H9 (cell line): ENCODE measurements around the gene NFATC1. TPM values are rescaled to one million over a fixed set of nuclear protein-coding genes. Genes with fewer than 3 reads are reported as not detected.

Experiments
- DNase-seq: peaks from one replicate; pipeline ENCODE4 v3.0.0-alpha.2; 2017
- H2AFZ ChIP-seq: one replicate; pipeline ENCODE4 v1.6.1; 2013; ENCODE audit warnings: mild to moderate bottlenecking, low read length, control low read depth, moderate library complexity
- H2AK5ac ChIP-seq: 2 replicates; pipeline ENCODE4 v1.6.1; 2013; ENCODE audit warnings: low read length, control low read depth, mixed read lengths; ENCODE audit not compliant: insufficient read length
- H2BK120ac ChIP-seq: one replicate; pipeline ENCODE4 v1.6.1; 2013; ENCODE audit warnings: low read depth, mild to moderate bottlenecking, low read length, control low read depth, inconsistent platforms; ENCODE audit not compliant: poor library complexity, severe bottlenecking
- H2BK12ac ChIP-seq: 2 replicates; pipeline ENCODE4 v1.6.1; 2013; ENCODE audit warnings: low read length, control low read depth, mixed read lengths, low read depth; ENCODE audit not compliant: insufficient read length
- H2BK15ac ChIP-seq: 2 replicates; pipeline ENCODE4 v1.6.1; 2013; ENCODE audit warnings: low read depth, low read length, control low read depth
- H2BK20ac ChIP-seq: one replicate; pipeline ENCODE4 v1.6.1; 2013; ENCODE audit warnings: low read depth, mild to moderate bottlenecking, low read length, control low read depth, inconsistent platforms; ENCODE audit not compliant: poor library complexity, severe bottlenecking
- H2BK5ac ChIP-seq: 2 replicates; pipeline ENCODE4 v1.6.1; 2013; ENCODE audit warnings: low read length, control low read depth, mixed read lengths; ENCODE audit not compliant: insufficient read length
- H3K14ac ChIP-seq: 2 replicates; pipeline ENCODE4 v1.6.1; 2013; ENCODE audit warnings: low read length, control low read depth; ENCODE audit not compliant: insufficient read depth
- H3K18ac ChIP-seq: 2 replicates; pipeline ENCODE4 v1.6.1; 2013; ENCODE audit warnings: low read depth, mild to moderate bottlenecking, mixed read lengths, low read length, control low read depth; ENCODE audit not compliant: insufficient read length
- H3K23ac ChIP-seq: 2 replicates; pipeline ENCODE4 v1.6.1; 2013; ENCODE audit warnings: low read length, control low read depth, mixed read lengths, low read depth; ENCODE audit not compliant: insufficient read length
- H3K23me2 ChIP-seq: 2 replicates; pipeline ENCODE4 v1.6.1; 2013; ENCODE audit warnings: low read depth, mild to moderate bottlenecking, mixed read lengths, low read length, control low read depth; ENCODE audit not compliant: insufficient read length, poor library complexity, severe bottlenecking
- H3K27ac ChIP-seq: 2 replicates; pipeline ENCODE4 v1.5.1; 2013; ENCODE audit warnings: low read length, control low read depth, mixed read lengths, low read depth; ENCODE audit not compliant: insufficient read length
- H3K27me3 ChIP-seq: 2 replicates; pipeline ENCODE4 v1.6.1; 2013; ENCODE audit warnings: low read length, control low read depth, inconsistent platforms; ENCODE audit not compliant: insufficient read depth
- H3K4ac ChIP-seq: 2 replicates; pipeline ENCODE4 v1.6.1; 2013; ENCODE audit warnings: low read depth, mild to moderate bottlenecking, control low read depth, inconsistent platforms, low read length, moderate library complexity
- H3K4me1 ChIP-seq: 2 replicates; pipeline ENCODE4 v1.6.1; 2013; ENCODE audit warnings: low read length, control low read depth, inconsistent platforms; ENCODE audit not compliant: insufficient read depth
- H3K4me2 ChIP-seq: 2 replicates; pipeline ENCODE4 v1.6.1; 2013; ENCODE audit warnings: low read length, control low read depth, mixed read lengths; ENCODE audit not compliant: insufficient read length, insufficient read depth
- H3K56ac ChIP-seq: 2 replicates; pipeline ENCODE4 v1.6.1; 2013; ENCODE audit warnings: low read depth, mild to moderate bottlenecking, mixed read lengths, low read length, control low read depth; ENCODE audit not compliant: insufficient read length
- H3K79me1 ChIP-seq: 2 replicates; pipeline ENCODE4 v1.6.1; 2013; ENCODE audit warnings: low read depth, mild to moderate bottlenecking, moderate library complexity, low read length, control low read depth, inconsistent platforms; ENCODE audit not compliant: insufficient read depth, poor library complexity, severe bottlenecking
- H3K79me2 ChIP-seq: 2 replicates; pipeline ENCODE4 v1.6.1; 2013; ENCODE audit warnings: low read length, control low read depth, inconsistent platforms; ENCODE audit not compliant: insufficient read depth
- H3K9ac ChIP-seq: 2 replicates; pipeline ENCODE4 v1.6.1; 2013; ENCODE audit warnings: low read length, control low read depth, mixed read lengths; ENCODE audit not compliant: insufficient read length; ENCODE audit errors: extremely low read depth
- H3K9me3 ChIP-seq: one replicate; pipeline ENCODE4 v1.6.1; 2013; ENCODE audit warnings: low read depth, low read length, inconsistent platforms; ENCODE audit not compliant: control insufficient read depth
- H3T11ph ChIP-seq: one replicate; pipeline ENCODE4 v1.6.1; 2013; ENCODE audit warnings: mild to moderate bottlenecking, low read length, control low read depth, inconsistent platforms
- H4K20me1 ChIP-seq: one replicate; pipeline ENCODE4 v1.6.1; 2013; ENCODE audit not compliant: control insufficient read depth, insufficient read length, insufficient read depth
- H4K5ac ChIP-seq: 2 replicates; pipeline ENCODE4 v1.6.1; 2013; ENCODE audit warnings: low read depth, mild to moderate bottlenecking, mixed read lengths, low read length, control low read depth; ENCODE audit not compliant: insufficient read length
- H4K8ac ChIP-seq: replicated peaks from 2 replicates; pipeline ENCODE4 v1.6.1; 2013; ENCODE audit warnings: low read length, control low read depth, mixed read lengths, low read depth; ENCODE audit not compliant: insufficient read length
- H4K91ac ChIP-seq: 2 replicates; pipeline ENCODE4 v1.6.1; 2013; ENCODE audit warnings: low read depth, mild to moderate bottlenecking, moderate library complexity, mixed read lengths, low read length, control low read depth; ENCODE audit not compliant: insufficient read length
- H3K27ac Mint-ChIP-seq, 3 experiments: 2 replicates in 2 of 3; 3 replicates in 1 of 3; pipeline ENCODE4 v1.8.0; 2020 to 2021; ENCODE audit warnings: mixed read lengths in 3 of 3, mild to moderate bottlenecking in 1 of 3, moderate library complexity in 1 of 3
- H3K27me3 Mint-ChIP-seq: 2 replicates; pipeline ENCODE4 v1.8.0; 2021; ENCODE audit warnings: low read depth, mild to moderate bottlenecking, moderate library complexity, mixed read lengths
- H3K36me3 Mint-ChIP-seq, 3 experiments: 2 replicates in 2 of 3; 3 replicates in 1 of 3; pipeline ENCODE4 v1.8.0; 2020 to 2021; ENCODE audit warnings: low read depth in 3 of 3, mixed read lengths in 3 of 3; ENCODE audit not compliant: insufficient read depth in 1 of 3
- H3K4me1 Mint-ChIP-seq, 2 experiments: 2 replicates each; pipeline ENCODE4 v1.8.0; 2020; ENCODE audit warnings: mixed read lengths in 2 of 2
- H3K4me3 Mint-ChIP-seq, 2 experiments: 2 replicates in 1 of 2; 3 replicates in 1 of 2; pipeline ENCODE4 v1.8.0; 2020 to 2021; ENCODE audit warnings: mild to moderate bottlenecking in 2 of 2, mixed read lengths in 2 of 2, moderate library complexity in 1 of 2
- H3K9me3 Mint-ChIP-seq, 2 experiments: 2 replicates in 1 of 2; 3 replicates in 1 of 2; pipeline ENCODE4 v1.8.0; 2020; ENCODE audit warnings: mild to moderate bottlenecking in 2 of 2, mixed read lengths in 2 of 2, moderate library complexity in 1 of 2
- WGBS: extraction: QIAGEN DNeasy Blood & Tissue Kit; methylation state at CpG from one replicate; pipeline ENCODE4 v1.1.7; 2013; ENCODE audit warnings: missing lambda C conversion rate, low lambda C conversion rate, mixed read lengths; ENCODE audit not compliant: insufficient read length; ENCODE audit errors: extremely low coverage; 5-methylcytosine and 5-hydroxymethylcytosine counted together
- total RNA-seq: library from RNA; stranded (reverse); gene quantifications from 2 replicates; pipeline ENCODE4 v1.2.1, GENCODE V29; 2021
- TF ChIP-seq, protein P1 (sequence below): fragments of 200-600 bp; sonication (generic); conservative IDR thresholded peaks from 3 replicates; pipeline ENCODE4 v1.8.0; 2021; ENCODE audit warnings: antibody characterized with exemption, mild to moderate bottlenecking

Gene NFATC1
- total RNA-seq, 1 experiment from 2014 or later = 5.5 TPM

DNA sequence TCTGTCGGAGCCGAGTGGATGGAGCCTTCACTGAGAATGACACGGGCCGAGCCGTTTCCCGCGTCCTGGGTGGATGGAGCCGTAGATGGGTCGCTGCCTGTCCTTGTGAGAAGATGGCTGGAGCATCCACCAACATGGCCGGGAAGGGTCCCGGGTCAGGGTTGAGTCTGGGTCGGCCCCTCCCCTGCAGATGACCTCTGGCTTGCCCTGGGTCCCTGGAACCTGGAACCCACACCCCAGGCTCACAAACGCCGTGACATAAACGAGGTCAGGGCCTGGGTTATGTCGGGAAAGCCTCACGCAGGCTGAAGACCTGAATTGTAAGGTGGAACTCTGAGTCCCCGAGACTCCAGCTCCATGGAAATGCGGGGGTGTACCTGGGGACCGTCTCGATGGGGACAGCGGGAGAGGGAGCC, 94.9 kb downstream of the NFATC1 start:
- H3K27me3 ChIP-seq = no peaks in the 10 kb centered on the region
- TF ChIP-seq, protein P1, sequence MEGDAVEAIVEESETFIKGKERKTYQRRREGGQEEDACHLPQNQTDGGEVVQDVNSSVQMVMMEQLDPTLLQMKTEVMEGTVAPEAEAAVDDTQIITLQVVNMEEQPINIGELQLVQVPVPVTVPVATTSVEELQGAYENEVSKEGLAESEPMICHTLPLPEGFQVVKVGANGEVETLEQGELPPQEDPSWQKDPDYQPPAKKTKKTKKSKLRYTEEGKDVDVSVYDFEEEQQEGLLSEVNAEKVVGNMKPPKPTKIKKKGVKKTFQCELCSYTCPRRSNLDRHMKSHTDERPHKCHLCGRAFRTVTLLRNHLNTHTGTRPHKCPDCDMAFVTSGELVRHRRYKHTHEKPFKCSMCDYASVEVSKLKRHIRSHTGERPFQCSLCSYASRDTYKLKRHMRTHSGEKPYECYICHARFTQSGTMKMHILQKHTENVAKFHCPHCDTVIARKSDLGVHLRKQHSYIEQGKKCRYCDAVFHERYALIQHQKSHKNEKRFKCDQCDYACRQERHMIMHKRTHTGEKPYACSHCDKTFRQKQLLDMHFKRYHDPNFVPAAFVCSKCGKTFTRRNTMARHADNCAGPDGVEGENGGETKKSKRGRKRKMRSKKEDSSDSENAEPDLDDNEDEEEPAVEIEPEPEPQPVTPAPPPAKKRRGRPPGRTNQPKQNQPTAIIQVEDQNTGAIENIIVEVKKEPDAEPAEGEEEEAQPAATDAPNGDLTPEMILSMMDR = no peak
- H2BK12ac ChIP-seq = no peak overlapping the region
- no peak for DNase-seq
- H2BK120ac ChIP-seq = no peak overlapping the region
- no peak overlapping the region for H3K18ac ChIP-seq
- no peak overlapping the region for H4K91ac ChIP-seq
- no peak overlapping the region for H3T11ph ChIP-seq
- H2BK15ac ChIP-seq = no peak overlapping the region
- Mint-ChIP-seq H3K27me3 (no peaks in the 10 kb centered on the region; the same call in 1 of the 2 replicates), H3K27ac (no peak overlapping the region), H3K36me3 (no peaks in the 10 kb centered on the region), H3K9me3 (no peaks in the 10 kb centered on the region), H3K4me1 (no peaks in the 10 kb centered on the region), H3K4me3 (no peak overlapping the region)
- no peaks in the 10 kb centered on the region for H3K9me3 ChIP-seq
- no peaks in the 10 kb centered on the region for H4K20me1 ChIP-seq
- H3K4ac ChIP-seq = no peak overlapping the region
- H3K23ac ChIP-seq = no peak overlapping the region
- no peak overlapping the region for H2AK5ac ChIP-seq
- H3K27ac ChIP-seq = no peak overlapping the region
- no peaks in the 10 kb centered on the region for H3K4me1 ChIP-seq
- no peak overlapping the region for H3K14ac ChIP-seq
- H2BK20ac ChIP-seq = no peak overlapping the region
- no peak overlapping the region for H2BK5ac ChIP-seq
- H3K79me1 ChIP-seq = no peaks in the 10 kb centered on the region
- H4K5ac ChIP-seq = no peak overlapping the region
- no peak overlapping the region for H3K9ac ChIP-seq
- H3K23me2 ChIP-seq = no peaks in the 10 kb centered on the region
- no peak overlapping the region for H3K4me2 ChIP-seq
- no peak overlapping the region for H4K8ac ChIP-seq
- no peak overlapping the region for H2AFZ ChIP-seq
- no peak overlapping the region for H3K56ac ChIP-seq
- no CpG with 5 or more reads among the region's 22 CpGs for WGBS
- H3K79me2 ChIP-seq = no peaks in the 10 kb centered on the region
